ENCODE measurements around the gene VKORC1L1.
"Not testable (repeated sequence)": the region's sequence is repeated elsewhere in the genome, so short reads cannot be mapped to it uniquely, and the experiment has no call there.

VKORC1L1 gene

GRCh38 chr7:65872776-65873581 lies at the start of gene VKORC1L1:
VKORC1L1 (plus strand) TSS chr7:65873074; CDS start chr7:65873372, 298 bp downstream.
- DNase-seq (ENCODE audit: low spot score): peak; percentile 92

DNA sequence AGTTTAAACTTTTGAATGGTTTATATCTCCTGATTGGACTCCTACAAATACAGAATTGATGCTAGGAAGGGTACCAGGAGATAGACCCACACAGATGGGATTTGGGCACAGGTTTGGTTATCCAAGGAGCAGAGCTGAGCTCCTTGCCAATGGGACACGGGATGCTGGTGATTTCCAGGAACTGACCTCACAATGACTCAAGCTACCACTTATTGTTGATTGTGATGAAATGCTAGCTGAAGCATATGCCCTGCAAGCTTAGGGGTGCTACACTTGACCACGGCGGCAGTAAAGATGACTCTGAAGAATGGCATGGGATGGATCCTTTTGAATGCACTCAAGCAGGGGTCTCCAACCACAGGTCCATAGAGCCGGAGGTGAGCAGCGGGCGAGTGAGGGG lies 45.5 kb upstream of the VKORC1L1 start:
- DNase-seq (ENCODE audit: low spot score): no peak

DNA sequence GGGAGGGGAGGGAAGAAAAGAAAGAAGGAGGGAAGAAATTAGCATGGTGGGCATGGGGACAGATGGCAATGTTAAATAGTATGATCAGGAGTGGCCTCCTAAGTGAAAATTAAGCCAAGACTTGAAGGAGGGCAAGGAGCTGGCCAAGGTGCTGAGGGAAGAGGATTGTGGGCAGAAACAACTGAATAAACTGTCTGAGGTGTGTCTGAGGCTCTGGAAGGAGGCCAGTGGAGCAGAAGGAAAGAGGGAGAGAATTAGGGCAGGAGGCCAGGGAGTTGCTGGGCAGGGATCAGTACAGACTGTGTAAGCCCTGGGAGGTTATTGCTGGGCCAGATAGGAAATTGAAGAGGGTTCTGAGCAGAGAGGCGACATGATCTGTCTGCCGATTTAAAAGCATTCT lies 40.6 kb upstream of the VKORC1L1 start:
- no peak for DNase-seq (ENCODE audit: low spot score)

DNA sequence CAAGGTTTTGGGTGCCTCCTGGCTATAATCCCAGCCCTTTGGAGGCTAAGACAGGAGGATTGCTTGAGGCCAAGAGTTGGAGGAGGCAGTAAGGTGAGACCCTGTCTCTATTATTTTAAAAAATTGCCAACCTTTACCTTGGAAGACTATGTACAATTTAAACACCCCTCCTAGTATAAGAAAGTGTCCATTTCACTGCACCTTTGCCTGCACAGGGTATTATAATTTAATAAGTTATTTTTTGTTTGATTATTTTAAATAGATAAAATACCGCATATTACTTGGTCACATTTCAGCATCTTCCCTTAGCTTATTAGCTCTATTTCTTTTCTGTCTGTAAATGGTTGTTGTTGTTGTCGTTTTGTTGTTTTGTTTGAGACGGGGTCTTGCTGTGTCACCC lies 36.2 kb upstream of the VKORC1L1 start:
- not testable (repeated sequence) for DNase-seq (ENCODE audit: low spot score)

- not testable (repeated sequence) for DNase-seq (ENCODE audit: low spot score)
These were observed 35.3 kb upstream of the VKORC1L1 start for GRCh38 chr7:65837541-65837956.

DNA sequence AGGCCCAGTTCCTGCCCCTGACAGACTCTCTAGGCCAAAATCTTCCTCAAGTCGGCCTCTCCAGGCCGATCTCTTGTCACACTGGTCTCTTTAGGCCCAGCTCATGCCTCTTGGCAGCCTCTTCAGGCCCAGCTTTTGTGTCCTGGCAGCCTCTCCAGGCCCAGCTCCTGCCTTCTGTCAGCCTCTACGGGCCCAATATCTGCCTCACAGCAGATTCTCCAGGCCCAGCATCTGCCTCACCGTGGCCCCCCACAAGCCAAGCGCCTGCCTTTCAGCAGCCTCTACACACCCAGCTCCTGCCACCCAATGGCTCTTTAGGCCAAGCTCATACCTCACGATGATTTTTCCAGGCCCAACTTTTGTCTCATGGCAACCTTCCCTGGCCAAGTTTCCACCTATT lies 33.0 kb upstream of the VKORC1L1 start:
- no peak for DNase-seq (ENCODE audit: low spot score)

- DNase-seq (ENCODE audit: low spot score): no peak
These were observed 32.4 kb upstream of the VKORC1L1 start for GRCh38 chr7:65840446-65840845.

- not testable (repeated sequence) for DNase-seq (ENCODE audit: low spot score)
These were observed 29.3 kb upstream of the VKORC1L1 start for GRCh38 chr7:65843616-65844015.

- no peak for DNase-seq (ENCODE audit: low spot score)
These were observed 26.8 kb upstream of the VKORC1L1 start for GRCh38 chr7:65846008-65846570.

DNA sequence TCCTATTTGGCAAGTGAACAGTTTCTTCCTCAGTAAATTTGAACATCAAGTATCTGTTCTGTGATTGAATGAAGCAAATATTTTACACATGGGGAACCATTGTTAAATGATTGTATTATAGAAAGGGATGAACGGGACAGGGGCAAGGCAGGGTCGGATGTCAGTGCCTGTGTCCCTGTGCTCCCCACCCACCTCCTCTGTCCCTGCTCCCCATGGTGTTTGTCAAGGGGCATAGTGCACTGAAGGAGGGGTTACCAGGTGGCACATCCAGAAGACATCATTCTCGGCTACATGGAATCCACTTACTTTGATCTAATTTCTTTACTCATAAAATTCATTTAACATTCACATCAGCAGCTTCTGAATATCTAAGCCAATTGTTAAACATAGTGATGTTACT lies 19.4 kb upstream of the VKORC1L1 start:
- not testable (repeated sequence) for DNase-seq (ENCODE audit: low spot score)

GRCh38 chr7:65853892-65854291 lies 19.0 kb upstream of the VKORC1L1 start:
- not testable (repeated sequence) for DNase-seq (ENCODE audit: low spot score)

DNA sequence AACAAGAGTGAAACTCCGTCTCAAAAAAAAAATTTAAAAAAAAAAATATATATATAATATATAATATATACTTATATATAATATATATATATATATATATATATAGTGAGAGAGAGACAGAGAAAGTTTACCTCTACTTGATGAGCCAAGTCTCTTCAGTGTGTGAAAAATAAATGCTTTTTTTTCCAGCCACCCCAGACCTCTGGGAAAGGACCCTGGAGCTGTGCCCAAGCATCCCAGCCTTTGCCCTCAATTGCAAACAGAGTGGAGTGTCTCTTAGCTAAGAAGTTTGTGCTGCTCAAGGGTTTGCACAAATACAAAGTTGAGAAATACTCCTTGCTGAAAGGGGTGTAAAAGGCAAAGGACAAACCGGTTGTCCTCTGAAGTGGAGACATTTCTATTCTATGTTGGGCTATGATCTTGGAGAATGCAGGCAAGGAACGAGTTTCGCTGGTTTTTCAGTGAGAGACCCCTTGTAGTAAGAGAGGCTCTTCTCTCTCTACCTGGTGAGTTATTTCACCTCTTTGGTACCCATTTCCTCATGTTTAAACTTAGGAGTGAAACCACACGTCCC lies 15.5 kb upstream of the VKORC1L1 start:
- DNase-seq (ENCODE audit: low spot score): not testable (repeated sequence)

DNA sequence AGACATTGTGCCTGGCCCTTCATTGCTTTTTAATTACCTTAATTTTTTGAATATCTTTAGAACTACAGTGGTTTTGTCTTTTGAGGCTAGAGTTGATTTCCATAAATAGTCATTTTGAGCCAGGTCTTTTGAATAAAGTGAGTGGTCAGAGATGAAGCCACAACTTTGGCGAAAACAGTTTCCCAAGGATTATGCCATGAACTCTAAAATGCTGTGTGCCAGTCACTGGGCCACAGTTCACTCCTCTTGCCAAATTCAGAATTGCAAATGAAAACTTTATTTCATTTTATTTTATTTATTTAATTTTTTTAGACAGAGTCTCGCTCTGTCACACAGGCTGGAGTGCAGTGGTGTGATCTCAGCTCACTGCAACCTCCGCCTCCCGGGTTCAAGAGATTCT lies 14.2 kb upstream of the VKORC1L1 start:
- DNase-seq (ENCODE audit: low spot score): not testable (repeated sequence)

GRCh38 chr7:65866244-65866643 lies 6.6 kb upstream of the VKORC1L1 start:
- not testable (repeated sequence) for DNase-seq (ENCODE audit: low spot score)

GRCh38 chr7:65867681-65868080 lies 5.2 kb upstream of the VKORC1L1 start:
- DNase-seq (ENCODE audit: low spot score): not testable (repeated sequence)

GRCh38 chr7:65869312-65869711 lies 3.6 kb upstream of the VKORC1L1 start:
- not testable (repeated sequence) for DNase-seq (ENCODE audit: low spot score)

GRCh38 chr7:65871451-65871850 lies 1.4 kb upstream of the VKORC1L1 start:
- not testable (repeated sequence) for DNase-seq (ENCODE audit: low spot score)

DNA sequence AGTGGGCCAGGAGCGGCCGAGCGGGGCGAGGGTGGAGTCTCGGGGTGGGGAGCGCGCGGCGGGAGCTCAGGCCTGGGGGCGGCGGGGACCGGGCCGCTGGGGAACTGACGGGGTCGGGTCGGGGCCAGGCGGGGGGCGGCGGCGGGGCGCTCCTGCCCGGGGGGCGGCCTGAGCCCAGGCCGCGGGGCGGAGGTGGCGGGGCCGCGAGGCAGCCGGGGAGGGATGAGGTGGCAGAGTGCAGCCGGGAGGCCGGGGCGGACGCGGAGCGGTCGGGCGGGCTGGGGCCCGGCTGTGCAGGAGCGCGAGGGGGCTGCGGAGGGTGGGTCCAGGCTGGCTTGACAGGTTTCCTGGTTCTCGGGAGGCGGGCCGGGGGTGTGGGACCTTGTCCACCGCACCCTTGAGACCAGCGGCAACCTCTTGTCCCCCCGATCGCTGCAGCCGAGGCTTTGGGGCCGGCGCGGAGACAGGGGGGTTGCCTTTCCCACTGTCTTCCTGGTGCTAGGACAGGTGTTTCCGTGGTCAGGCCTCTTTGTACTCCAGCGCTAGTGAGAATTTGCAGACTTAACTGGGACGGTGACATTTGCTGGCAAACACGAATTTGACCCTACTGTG lies 814 bp downstream of the VKORC1L1 start:
- DNase-seq (ENCODE audit: low spot score): not testable (repeated sequence)

DNA sequence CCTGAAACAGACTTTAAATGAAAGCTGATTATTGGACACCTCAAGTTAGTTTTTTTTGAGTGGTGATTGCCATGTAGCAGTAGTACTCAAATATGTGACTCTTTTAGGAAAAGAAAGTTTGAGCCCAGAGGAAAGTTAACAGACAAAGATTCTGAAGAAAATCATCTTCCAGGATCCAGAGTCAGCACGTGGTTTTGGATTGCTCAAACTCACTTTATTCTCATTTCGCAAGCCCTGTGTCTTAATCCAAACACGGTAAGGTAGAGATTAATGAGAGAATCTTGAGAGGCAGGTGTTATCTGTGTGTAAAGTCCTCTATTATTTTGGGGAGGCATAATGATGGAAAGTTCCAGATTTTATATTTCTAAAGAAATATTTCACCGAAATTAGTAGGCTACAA lies 2.8 kb downstream of the VKORC1L1 start:
- DNase-seq (ENCODE audit: low spot score): not testable (repeated sequence)

GRCh38 chr7:65879292-65880153 lies 6.6 kb downstream of the VKORC1L1 start:
- not testable (repeated sequence) for DNase-seq (ENCODE audit: low spot score)

DNA sequence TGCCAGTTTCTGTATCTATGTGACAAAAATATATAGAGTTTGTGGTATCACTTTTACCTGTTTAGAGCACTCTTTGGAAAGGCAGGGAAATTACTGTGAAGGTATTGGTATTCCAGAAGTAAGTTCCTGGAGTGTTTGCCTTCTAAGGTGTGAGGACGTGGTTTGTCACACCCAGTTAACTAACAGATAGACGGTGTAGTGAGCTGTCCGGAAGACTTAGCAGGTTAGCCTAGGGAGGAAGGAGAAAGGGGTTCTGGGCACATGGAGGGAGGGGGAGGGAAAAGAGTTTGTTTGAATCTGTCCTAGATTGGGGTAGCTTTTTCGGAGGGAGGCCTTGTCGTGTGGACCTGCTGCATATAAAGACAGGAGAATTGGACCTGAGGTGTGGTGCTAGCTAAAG lies 7.4 kb downstream of the VKORC1L1 start:
- not testable (repeated sequence) for DNase-seq (ENCODE audit: low spot score)

DNA sequence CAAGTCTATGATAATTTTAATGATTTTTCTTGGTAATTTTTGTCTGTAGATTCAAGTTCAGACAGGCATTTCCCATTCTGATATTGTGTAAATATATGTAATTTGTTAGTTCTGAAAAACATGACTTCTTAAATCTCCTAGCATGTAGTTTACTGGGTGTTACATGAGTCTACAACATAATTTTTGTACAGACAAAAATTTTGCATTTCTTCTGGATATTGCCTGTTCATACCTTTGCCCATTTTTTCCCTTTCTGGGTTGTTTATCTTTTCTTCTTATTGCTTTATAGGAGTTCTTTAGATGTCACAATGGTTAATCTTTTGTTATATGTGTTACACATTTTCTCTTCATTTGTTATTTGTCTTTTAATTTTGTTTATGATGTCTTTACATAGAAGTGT lies 12.1 kb downstream of the VKORC1L1 start:
- DNase-seq (ENCODE audit: low spot score): not testable (repeated sequence)

Measured in HuH-7 (cell line).